Psoas muscle (tissue), 8 donors: Measurements from ENCODE around the gene NHP2. TPM values are rescaled to one million over a fixed set of nuclear protein-coding genes. Genes with fewer than 3 reads are reported as not detected.

Source experiments
- ATAC-seq, 4 donors: fragments of 200-7000 bp; cut with Tn5 transposase; one replicate each; pipeline ENCODE4 v1.9.1; 2020; ENCODE audit warnings: moderate library complexity in 3 of 4, mild to moderate bottlenecking in 2 of 4
- DNase-seq, 2 donors: peaks; one replicate each; pipeline ENCODE4 v3.0.0-alpha.2; 2020
- H3K27ac ChIP-seq: fragments of 200-600 bp; one replicate; pipeline ENCODE4 v1.8.0; 2022
- H3K27me3 ChIP-seq, 3 donors: fragments of 200-600 bp in 1 of 3; one replicate each; pipeline versions ENCODE4 v1.6.1 to v1.8.0; 2013 to 2022; ENCODE audit warnings: low read length in 2 of 3, mild to moderate bottlenecking in 2 of 3, moderate library complexity in 1 of 3; ENCODE audit not compliant: insufficient read depth in 3 of 3
- H3K36me3 ChIP-seq, 2 donors: fragments of 200-600 bp in 1 of 2; one replicate each; pipeline versions ENCODE4 v1.6.1 to v1.8.0; 2013 to 2022; ENCODE audit warnings: low read depth in 1 of 2, mild to moderate bottlenecking in 1 of 2, moderate library complexity in 1 of 2; ENCODE audit not compliant: insufficient read depth in 1 of 2
- H3K4me1 ChIP-seq: fragments of 200-600 bp; one replicate; pipeline ENCODE4 v1.8.0; 2022
- H3K4me3 ChIP-seq: fragments of 200-600 bp; one replicate; pipeline ENCODE4 v1.8.0; 2022; ENCODE audit warnings: mild to moderate bottlenecking
- H3K9me3 ChIP-seq: fragments of 200-600 bp; one replicate; pipeline ENCODE4 v1.8.0; 2022
- WGBS, 3 donors: extraction: QIAGEN DNeasy Blood & Tissue Kit; methylation state at CpG; one replicate each; pipeline versions ENCODE4 v1.1.6 to v1.1.7; 2013; 5-methylcytosine and 5-hydroxymethylcytosine counted together
- intact Hi-C, 2 donors: fragments of 100-400 bp; cut with DNase I; formaldehyde crosslinking; loops; one replicate each; pipeline versions ENCODE4 v1.11.0 to v1.14.2; 2022
- polyA plus RNA-seq, 3 donors: library from polyadenylated mRNA; stranded (reverse); fragments of 200-250 nt; gene quantifications; one replicate each; pipeline ENCODE4 v1.2.3, GENCODE V29; 2013
- total RNA-seq, 4 donors: library from RNA; stranded (reverse); fragmentation: NEBNext Ultra II Directional in 2 of 4; extraction: Animal tissue kit (Norgen Biotek cat#: 25700) in 2 of 4; gene quantifications; one replicate each; pipeline versions ENCODE4 v1.2.1 to v1.2.4, GENCODE V29; 2021 to 2023
- TF ChIP-seq, protein P1 (sequence below): fragments of 200-600 bp; IDR thresholded peaks from one replicate; pipeline ENCODE4 v1.8.0; 2022; ENCODE audit warnings: antibody characterized with exemption
- donor health status: healthy with polysubstance abuse.
- donor health status: DM: no; HTN: no; CAD: no; lungs with moderate emphysema.
- donor health status: Bipolar disorder and iron deficiency.
- donor health status: healthy.
- donor health status: DM: yes; HTN: yes; CAD: no.
- donor health status: DM: no; HTN: no; CAD: no.
- donor health status: DM: no; HTN: no; CAD: no.
- donor health status: DM: yes; HTN: yes; CAD: no.

Gene NHP2
- total and polyA plus RNA-seq, 7 donors = 86.9 to 301 (median 131) TPM

DNA sequence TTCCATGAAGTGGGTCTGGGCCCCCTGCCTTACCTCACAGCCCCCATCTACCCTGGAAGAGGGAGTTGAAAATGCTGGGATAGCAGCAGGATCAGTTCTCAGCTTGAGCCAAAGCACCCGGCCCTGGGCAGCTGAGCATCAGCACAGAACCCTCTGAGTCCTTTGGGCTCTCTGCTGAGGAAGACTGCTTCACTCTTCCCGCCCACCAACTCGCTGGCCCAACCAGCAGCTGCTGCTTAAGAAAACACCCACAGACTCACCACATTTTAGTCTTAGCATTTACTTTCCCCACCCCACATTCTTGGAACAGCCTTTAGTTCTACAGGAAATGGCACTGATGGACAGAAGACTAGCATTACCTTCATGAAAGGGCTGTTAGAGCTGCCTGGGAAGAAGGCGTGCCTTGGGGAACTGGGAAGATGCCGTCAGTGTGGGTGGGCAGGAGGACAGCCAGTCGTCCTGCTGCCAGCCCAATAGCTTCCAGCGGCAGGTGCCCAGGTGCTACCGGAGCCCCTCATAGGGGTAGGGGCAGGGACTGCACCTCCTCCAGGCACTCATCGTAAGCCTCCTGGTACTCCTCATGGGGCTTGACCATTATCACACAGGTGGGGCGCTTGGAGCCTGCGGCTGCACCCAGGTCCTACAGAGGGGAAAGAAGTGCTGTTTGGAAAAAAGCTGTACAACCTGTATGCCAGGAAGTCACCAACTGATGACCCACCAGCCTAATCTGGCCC is 4.3 kb downstream of the NHP2 start:
- 77 to 80% (median 79%) methylated on average over 11 of the region's 11 CpGs for WGBS, 3 donors

DNA sequence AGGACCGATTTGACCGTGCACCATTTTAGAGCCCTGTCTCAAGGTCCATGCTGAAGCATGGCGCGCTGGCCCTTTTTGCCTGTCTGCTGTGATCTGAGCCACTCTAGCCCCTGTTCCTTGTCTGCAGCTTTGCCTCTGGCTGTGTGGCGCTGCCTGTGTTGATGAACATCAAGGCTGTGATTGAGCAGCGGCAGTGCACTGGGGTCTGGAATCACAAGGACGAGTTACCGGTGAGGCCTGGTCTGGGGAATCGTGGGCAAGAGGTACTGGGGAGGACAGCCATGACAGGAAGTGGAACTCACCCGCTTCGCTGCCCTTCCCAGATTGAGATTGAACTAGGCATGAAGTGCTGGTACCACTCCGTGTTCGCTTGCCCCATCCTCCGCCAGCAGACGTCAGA is 6.3 kb downstream of the NHP2 start:
- H3K27ac ChIP-seq = no peak overlapping the region
- no peak for DNase-seq
- no peaks in the 10 kb centered on the region for H3K27me3 ChIP-seq
- intact Hi-C loops = no loop called here
- WGBS, 3 donors = 89 to 92% (median 90%) methylated on average over 15 of the region's 15 CpGs
- TF ChIP-seq, protein P1, sequence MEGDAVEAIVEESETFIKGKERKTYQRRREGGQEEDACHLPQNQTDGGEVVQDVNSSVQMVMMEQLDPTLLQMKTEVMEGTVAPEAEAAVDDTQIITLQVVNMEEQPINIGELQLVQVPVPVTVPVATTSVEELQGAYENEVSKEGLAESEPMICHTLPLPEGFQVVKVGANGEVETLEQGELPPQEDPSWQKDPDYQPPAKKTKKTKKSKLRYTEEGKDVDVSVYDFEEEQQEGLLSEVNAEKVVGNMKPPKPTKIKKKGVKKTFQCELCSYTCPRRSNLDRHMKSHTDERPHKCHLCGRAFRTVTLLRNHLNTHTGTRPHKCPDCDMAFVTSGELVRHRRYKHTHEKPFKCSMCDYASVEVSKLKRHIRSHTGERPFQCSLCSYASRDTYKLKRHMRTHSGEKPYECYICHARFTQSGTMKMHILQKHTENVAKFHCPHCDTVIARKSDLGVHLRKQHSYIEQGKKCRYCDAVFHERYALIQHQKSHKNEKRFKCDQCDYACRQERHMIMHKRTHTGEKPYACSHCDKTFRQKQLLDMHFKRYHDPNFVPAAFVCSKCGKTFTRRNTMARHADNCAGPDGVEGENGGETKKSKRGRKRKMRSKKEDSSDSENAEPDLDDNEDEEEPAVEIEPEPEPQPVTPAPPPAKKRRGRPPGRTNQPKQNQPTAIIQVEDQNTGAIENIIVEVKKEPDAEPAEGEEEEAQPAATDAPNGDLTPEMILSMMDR = no peak
- ATAC-seq = no peak
- no peaks in the 10 kb centered on the region for H3K9me3 ChIP-seq
- no peak overlapping the region for H3K4me3 ChIP-seq
- H3K4me1 ChIP-seq = peaks cover 29% of the 10 kb centered on the region
- H3K36me3 ChIP-seq = peaks cover 7 to 89% of the 10 kb centered on the region in 2 donors

More for the DNA sequence above, 4.3 kb downstream of the NHP2 start:
- intact Hi-C loops = no loop called here
- DNase-seq (no peak), ATAC-seq (no peak)
- peaks cover 4 to 69% of the 10 kb centered on the region in 2 donors for H3K36me3 ChIP-seq
- H3K4me3 ChIP-seq = no peak overlapping the region
- H3K27me3 ChIP-seq = no peaks in the 10 kb centered on the region
- TF ChIP-seq, protein P1 = no peak
- no peaks in the 10 kb centered on the region for H3K9me3 ChIP-seq
- H3K4me1 ChIP-seq = peaks cover 22% of the 10 kb centered on the region
- H3K27ac ChIP-seq = no peak overlapping the region

DNA sequence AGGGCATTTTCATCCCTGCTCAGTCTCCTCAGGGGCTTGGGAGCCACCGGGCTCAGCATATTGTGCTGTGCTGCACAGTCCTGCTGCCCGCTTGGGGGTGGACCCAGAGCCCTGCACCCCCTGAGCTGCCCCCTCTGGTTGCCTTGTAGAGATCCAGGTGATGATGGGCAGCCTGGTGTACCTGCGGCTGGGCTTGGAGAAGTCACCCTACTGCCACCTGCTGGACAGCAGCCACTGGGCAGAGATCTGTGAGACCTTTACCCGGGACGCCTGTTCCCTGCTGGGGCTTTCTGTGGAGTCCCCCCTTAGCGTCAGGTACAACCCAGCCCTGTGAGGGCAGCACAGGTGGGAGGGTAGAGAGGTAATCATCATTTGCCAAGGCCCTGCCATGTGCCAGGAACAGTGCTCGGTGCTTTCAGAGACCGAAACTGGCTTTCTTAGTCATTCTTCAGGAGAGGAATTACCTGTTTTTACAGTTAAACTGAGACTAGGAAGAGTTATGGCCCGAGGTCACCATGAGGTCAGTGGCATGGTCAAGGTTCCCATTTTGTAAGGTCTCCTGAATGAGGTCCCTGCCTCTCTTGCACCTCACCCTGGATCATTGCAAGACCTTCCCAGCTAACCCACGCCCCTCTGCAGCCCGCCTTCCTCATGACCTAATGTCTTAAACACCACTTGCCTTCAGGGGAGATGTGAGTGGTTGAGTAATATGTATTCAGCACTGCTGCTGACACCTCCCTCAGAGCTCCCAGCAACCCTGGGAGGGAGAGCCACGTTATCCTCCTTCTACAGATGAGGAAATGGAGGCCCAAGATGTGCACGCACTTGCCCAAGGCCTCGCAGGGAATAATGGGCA is 7.5 kb downstream of the NHP2 start:
- peak in 1 of 2 donors; percentile 79 for DNase-seq
- ATAC-seq = peak; percentile 44 to 64 (median 56)
- Histone ChIP-seq H3K36me3 (peaks cover 3 to 99% of the 10 kb centered on the region in 2 donors), H3K4me3 (no peak overlapping the region), H3K27me3 (no peaks in the 10 kb centered on the region), H3K4me1 (peaks cover 20% of the 10 kb centered on the region), H3K27ac (no peak overlapping the region), H3K9me3 (no peaks in the 10 kb centered on the region)
- TF ChIP-seq, protein P1 = peak; percentile 61
- WGBS, 3 donors = 63 to 74% (median 64%) methylated on average over 14 of the region's 14 CpGs
- intact Hi-C loops = loop anchor here in 1 of 2 donors (1.0 kb wide), 1 partner anchor 70 kb away; no protein-coding TSS in a partner anchor

DNA sequence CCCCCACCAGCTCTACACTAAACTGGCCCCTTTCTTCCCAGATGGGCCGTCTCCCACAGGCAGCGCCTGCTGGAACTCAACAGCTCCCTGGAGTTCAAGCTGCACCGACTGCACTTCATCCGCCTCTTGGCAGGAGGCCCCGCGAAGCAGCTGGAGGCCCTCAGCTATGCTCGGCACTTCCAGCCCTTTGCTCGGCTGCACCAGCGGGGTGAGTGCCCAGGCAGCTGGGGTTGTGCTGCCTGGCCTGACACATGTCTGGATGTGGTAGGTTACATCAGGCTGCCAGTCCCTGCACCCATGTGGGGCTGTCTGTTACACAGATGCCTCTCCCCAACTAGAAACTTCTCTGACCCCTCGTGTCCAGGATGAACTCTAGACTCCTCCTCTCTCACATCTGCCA is 9.8 kb downstream of the NHP2 start:
- peak; percentile 86 to 98 (median 90) for ATAC-seq
- intact Hi-C loops = no loop called here
- peak; percentile 57 to 84 for DNase-seq

More for the DNA sequence above, 9.8 kb downstream of the NHP2 start:
- TF ChIP-seq, protein P1 = no peak
- WGBS, 3 donors = 13 to 20% (median 16%) methylated on average over 10 of the region's 10 CpGs
- H3K36me3 ChIP-seq = peaks cover 3 to 100% of the 10 kb centered on the region in 2 donors
- no peak overlapping the region for H3K4me3 ChIP-seq
- no peaks in the 10 kb centered on the region for H3K9me3 ChIP-seq
- peaks cover 20% of the 10 kb centered on the region for H3K4me1 ChIP-seq
- H3K27me3 ChIP-seq = no peaks in the 10 kb centered on the region
- H3K27ac ChIP-seq = peak overlapping the region; percentile 82
